ENCODE data around the gene EPHB3.
A peak's percentile ranks its signal among the peaks of the same experiment; 100 is the strongest.
"Not testable (repeated sequence)": the region's sequence is repeated elsewhere in the genome, so short reads cannot be mapped to it uniquely, and the experiment has no call there.

The EPHB3 gene

DNA sequence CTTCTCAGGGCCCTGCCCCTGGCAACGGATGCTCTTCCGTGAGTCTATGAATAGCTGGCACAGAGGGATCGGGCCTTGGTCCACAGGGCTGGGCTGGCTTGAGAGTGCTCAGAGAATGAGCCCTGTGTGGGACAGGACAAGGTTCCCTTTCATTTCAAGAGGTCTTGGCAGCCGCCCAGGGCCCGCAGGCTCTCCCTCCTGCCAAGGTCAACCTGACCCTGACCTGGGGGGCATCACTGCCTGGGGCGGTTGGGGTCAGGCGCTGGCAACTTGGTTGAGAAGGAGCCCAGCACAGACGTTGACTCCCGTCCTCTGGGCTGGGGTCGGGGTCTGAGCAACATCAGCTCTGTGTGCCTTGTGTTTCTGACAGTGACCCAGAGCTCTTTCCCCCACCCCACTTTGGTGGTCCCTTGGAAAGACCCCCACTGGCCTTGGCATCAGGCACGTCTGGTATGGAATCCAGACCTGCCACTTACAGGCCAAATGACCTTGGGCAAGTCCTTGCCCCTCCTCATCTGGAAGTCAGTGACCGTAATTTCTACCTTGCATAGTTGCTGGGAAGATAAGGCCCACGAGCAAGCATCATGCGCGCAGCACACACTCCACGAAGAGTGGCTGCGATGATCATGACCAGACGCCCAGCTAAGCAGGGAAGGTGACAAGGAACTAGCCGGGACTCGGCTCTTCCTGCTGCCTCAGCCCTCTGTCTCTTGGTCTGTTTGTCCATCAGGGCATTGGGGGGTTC is 36.4 kb downstream of the EPHB3 start:
- H3K4me3 ChIP-seq (ENCODE audit: low read depth, low read length) = no peak overlapping the region

DNA sequence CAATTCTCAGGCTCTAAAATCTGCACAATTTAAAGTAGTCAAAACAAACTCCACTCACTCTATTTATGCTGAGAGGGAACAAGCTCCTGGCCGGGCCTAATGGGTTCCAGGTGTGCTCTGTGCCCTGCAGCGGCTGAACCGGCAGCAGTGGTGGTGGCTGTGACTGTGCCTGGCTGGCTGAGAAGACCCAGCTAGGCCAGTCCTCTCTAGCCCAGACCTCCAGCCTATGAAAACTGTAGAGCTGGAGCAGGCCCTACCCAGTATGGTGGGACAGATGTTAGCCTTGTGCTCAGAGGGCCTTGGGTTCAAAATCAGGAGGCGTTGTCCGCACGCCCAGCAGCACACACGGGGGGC is 37.0 kb downstream of the EPHB3 start:
- no peak overlapping the region for H3K4me3 ChIP-seq (ENCODE audit: low read depth, low read length)

DNA sequence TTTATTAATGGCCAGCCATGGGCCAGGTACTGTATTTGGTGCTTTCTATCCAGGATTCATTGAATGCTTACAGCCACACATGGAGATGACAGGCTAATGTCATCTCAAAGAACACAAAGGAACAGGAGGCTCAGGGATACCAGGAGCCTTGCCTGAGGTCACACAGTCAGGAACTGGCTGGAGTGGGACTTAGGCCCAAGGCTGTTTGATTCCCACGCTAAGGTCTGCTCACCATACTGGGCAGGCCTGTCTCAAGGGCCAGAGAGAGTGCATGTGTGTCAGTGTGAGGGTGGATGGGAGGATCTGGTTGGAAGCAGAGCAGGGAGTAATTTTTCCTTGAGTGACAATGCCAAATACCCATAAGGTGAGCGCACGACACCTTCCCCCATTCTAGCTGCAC is 37.6 kb downstream of the EPHB3 start:
- H3K4me3 ChIP-seq (ENCODE audit: low read depth, low read length) = no peak overlapping the region

DNA sequence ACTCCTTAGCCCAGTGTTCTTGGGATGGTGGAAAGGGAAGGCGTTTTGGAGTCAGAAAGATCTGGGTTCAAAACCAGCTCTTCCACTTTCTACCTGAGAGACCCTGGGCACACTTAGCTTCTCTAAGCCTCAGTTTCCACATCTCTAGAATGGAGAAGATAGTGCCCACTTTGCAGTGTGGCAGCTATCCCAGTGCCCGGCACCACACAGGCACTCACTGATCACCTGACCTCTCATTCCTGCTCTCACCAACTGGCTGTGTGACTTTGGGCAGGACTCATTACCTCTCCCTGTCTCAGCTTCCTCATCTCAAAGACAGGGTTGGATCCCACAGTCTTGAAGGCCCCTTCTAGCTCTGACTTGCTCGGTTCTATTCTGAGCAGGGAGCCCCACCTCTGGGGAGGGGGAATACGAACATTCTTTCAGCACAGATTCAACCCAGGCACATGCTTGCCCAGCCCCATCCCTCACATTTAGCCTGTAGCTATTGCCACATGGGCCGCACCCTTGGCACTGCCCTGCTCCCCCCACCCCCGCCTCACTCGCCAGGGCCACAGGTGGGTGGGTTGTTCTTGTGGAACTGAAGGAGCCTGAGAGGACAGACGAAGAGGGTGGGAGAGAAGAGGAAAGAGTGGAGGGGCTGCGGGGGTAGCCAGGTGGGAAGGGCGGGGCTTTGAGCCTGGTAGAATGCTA is 39.2 kb downstream of the EPHB3 start:
- no peak overlapping the region for H3K4me3 ChIP-seq (ENCODE audit: low read depth, low read length)

DNA sequence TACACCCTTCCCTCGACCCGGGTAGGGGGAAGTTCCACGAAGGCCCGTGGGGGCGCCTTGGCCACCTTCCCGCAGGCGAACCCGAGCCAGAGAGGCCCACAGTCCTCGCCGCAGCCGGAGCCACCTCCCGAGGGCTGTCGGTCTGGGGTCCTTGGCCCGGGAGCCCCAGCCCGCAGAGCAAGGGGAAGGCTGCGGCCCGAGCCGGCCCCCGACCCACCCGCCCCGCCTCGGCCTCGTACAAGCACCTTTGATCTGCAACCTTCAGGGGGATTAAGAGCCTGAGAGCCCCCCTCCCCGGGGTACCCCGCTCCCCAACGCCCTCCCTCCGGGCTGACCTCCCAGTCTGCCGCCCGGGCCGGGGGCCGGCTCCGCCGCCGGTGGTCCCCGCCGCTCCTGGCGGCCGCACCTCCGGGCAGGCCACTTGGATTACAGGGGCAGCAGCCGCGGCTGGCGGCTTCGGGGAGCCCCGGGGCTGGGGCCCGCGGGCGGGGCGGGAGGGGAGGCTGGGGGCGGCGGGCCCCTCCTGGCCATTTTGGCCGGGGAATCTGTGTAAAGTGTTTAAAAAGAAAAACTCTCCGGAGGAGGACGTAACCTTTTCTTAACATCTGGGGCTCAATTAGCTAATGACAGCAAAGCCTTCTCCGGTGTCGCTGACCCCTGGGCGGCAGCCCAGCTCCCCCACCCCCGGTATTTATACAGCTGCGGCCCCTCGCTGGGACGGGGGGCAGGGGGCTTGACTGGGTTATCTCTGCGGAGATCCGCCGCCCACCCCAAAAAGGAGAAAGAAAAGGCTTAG is 40.2 kb downstream of the EPHB3 start:
- no peak overlapping the region for H3K4me3 ChIP-seq (ENCODE audit: low read depth, low read length)

DNA sequence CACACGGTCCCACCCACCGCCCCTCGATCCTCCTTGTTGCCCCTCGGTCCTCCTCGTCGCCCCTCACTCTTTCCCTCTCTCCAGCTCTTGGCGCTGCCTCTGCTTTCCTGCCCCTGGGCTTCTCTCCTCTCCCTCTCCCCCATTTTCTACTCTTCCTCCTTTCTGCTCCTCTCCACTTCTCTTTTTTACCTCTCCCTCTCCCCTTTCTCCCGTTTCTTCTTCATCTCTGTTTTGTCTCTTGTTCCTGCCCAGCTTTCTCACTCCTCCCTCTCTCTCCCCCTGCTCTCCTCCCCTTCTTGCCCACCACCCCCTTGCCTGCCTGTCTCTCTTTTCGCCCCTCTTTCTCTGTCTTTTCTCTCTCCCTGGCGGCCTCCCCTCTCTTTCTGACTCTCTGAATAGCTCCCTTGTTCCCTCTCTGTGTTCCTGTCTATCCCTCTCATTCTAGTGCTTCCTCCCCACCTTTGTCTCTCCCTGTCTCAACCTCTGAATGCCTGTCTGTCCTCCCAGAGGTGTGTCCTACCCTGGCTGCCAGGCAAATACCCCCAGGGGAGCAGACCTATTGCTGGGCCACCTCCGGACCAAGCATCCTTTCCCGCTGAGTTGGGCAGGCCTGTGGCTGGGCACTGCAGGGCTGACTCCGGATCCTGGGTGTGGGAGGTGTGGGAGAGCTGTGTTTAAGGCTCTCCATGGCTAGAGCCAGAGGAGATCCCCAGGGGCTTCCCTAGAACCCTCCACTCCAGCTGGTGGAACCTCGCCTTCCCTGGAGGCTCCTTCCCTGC is 41.0 kb downstream of the EPHB3 start:
- H3K4me3 ChIP-seq (ENCODE audit: low read depth, low read length) = no peak overlapping the region

DNA sequence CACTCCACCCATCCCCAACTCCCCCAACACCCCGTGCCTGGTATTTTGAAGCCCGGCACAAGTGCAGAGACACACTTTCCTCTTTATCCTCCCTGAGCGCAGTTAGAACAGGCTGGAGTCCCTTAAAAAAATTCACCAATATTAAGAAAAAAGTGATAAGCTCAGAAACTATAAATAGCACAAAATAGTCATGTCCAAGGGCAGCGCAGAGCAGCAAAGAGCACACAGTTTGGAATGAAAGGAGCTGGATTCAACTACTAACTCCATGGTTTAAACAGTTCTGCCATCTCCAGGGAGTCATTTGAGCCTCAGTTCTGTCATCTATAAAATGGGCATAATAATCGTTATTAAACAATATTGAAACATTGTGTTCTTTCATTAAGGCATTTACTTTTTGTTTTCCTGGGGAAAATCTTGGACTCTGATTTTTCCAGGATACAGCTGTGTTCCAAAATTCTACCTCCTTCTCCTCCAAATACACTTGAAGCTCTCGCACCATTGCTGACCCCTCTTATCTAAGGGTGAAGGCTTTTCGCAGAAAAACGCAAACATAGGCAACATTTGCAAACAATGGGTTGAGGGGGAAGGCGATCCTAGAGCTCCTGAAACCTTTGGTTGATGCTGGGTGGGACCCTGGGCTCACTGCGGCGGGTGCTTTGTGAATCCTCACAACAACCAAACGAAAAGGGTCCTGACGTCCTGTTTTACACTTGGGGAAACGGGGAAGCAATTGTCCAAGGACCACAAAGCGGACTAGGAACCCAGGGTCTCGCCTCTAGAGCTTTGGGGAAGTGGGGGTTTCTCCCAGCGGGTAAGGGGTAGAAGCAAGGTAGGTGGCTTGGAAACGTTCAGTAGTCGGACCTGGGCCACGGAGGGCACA is 41.8 kb downstream of the EPHB3 start:
- H3K4me3 ChIP-seq (ENCODE audit: low read depth, low read length) = peak overlapping the region; percentile 30

DNA sequence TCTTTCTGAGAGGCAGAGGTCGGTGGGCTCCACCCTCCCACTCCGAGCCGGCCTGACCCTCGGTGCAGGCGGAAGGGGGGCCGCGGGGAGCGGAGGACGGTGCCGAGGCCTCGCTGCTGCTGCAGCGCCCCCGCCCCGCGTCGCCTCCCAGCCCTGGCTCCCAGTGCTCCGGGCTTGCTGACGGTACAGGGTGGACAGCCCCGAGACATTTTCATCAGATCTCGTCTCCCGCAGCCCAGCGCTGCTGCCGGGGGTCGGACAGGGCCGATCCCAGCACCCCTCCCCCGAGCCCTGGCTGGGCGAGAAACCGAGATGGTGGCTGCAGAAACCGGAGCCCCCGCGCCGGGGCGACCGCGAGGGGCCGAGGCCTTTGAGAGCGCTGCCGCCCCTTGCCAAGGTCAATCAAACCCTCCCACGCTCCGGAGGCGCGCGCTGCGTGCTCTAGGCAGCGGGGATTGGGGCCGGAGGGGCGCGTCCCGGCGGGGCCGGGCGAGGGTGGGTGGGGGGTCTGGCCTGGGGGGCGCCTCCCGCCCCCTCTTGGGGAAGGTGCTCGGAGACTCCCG is 42.5 kb downstream of the EPHB3 start:
- H3K4me3 ChIP-seq (ENCODE audit: low read depth, low read length) = peak overlapping the region; percentile 30

DNA sequence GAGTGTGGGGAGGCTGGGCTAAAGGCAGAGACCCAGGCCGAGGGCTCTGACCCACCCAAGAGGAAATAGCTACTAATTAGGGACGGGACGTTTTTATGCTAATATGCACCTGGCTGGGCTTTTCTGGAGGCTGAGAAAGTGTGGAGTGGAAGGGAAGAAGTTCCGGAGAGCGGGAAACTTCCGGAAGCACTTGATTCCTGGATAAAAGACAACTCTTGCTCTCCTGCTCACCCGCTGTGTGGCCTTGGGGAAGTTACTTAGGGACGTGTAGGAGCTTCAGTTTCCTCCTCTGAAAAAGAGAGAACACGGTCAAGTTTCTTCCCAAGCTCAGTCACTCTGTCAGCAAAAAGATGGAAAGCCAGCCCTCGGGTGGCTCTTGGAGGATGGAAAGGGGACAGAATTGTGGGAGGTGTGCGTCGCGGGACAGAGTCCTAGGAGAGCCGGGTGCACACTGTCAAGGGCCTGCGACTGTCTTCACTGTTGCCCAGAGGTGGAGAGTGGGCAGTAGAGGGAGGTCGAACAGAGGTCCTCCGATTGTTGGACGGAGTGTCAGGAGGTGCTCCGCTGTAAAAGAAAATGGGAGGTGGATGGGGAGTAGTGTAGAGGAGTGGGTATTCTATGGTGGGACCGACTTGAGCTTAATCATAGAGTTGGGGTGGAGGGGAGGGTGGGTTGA is 43.2 kb downstream of the EPHB3 start:
- H3K4me3 ChIP-seq (ENCODE audit: low read depth, low read length) = no peak overlapping the region

DNA sequence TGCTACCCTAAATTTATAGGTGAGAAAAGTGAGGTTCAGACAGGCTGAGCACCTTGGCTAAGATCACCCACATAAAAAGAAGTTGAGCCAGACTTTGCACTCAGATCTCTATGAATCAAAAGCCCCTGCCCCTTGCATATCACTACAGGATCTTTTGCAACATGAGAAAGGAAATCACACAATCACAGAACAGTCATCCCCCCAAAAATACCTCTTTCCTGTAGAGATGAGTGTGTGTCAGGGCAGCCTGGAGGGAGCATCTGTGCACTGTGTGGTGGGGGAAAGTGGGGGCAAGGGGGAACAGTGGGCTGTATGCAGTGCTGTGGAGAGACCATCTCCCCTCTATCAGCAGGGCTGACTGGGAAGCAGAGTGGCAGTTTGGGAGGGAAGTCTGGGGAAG is 46.6 kb downstream of the EPHB3 start:
- H3K4me3 ChIP-seq (ENCODE audit: low read depth, low read length) = no peak overlapping the region

DNA sequence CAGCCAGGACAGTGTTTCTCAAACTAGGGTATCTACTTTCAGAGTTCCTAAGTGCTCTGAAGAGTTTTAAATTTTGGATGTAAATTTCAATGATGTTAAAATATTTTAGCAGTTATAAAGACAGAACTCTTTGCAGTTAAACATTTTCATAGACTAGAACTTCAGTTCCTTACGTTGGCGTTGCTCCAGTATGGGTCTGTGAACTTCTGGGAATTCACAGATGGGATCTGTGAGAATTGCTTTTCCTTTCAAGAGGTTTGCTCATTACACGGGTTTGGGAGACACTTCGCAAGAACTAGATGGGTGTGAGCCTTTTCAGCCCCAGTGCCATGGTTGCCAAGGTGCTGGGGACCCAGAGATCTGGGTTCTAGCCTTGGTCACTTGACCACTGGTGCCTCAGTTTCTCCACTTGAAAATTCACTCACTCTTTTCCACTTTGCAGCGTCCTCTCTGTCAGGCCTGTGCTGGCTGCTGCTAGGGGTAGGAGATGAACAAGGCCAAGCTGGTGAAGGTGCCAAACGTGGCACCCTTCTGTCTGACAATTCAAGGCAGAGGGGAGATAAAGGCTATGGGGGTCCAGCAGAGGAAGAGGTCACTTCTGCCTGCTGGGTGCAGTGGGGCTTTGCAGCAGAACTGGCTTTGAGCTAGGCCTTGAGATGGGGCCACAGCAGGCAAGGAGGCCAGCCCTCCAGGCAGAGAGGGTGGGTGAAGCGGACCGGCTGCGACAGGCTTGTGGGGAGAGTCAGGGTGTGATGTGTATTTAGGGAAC is 48.1 kb downstream of the EPHB3 start:
- no peak overlapping the region for H3K4me3 ChIP-seq (ENCODE audit: low read depth, low read length)

DNA sequence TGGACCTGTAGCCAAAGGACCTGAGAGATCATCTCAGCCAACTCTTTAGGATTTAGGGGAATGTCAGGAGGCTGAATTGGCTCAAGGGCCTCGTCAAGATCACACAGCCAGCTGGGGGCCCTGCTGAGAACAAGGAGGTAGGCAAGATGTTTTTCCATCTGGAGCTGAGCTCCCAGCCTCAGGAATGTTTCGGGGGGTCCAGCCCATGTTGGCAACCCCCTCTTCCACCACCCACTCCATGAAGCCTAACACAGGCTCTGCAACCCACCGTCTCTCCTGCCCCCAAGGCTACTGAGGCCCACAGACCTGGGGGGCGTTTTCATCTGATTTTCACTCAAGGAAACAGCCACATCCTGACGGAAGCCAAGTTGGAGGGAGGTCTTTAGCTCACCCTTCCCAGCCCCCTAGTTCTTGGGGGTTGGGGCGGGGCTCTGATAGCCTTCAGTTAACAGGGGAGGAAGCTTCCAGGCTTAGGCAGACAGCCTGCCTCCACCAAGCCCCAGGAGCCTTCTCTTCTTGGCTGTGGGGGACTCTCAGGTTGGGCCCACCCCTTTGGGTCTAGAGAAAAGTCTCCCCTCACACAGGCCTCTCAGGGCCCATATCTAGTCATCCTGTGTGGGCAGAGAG is 48.8 kb downstream of the EPHB3 start:
- no peak overlapping the region for H3K4me3 ChIP-seq (ENCODE audit: low read depth, low read length)

DNA sequence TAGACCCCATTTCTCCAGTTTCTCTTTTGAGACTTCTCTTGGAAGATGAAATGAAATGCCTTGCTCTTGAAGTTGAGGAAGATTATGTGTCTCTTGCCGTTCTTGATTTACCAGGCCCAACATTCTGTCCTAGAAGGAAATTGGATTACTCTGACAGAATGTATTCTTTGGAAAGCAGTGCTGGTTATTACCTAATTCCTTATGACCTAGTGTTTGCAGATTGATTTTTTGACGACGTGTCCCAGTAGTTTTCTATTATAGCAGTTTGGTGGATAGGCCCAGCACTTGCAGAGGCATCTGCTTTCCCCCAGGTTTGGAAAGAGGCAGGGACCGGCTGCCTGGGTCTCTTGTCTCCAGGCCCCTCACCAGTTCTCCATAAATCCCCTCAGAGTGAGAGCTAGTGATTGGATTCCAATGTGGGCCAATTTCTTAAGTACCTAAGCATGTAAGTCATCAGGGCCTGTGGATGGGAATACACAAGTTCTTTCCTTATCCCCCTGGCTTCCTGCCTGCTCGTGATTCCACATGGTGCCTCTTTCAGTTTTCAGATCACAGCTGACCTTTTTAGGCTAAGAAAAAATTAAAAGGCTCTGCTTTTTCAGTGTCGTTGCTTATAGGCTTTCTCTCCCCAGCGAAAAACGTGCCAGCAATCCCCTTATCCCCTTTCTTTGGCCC is 50.2 kb downstream of the EPHB3 start:
- H3K4me3 ChIP-seq (ENCODE audit: low read depth, low read length) = no peak overlapping the region

DNA sequence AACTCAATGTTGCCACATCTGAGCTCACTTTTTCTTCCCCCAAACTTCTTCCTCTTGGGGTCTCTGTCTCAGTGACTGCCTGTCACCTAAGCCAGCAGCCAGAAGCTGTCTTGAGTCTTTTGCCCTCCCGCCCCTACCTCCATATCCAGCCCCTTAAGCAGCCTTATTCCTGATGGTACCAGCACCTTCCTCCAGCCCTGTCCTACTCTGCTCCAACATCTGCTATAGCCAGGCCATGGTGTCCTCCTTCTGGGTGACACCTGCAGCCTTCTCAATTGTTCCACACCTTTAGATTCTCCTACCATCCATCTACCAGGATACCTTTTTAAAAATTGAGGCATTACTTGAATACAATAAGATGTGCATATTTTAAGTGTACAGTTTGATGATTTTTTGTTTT is 53.8 kb downstream of the EPHB3 start:
- H3K4me3 ChIP-seq (ENCODE audit: low read depth, low read length) = no peak overlapping the region

DNA sequence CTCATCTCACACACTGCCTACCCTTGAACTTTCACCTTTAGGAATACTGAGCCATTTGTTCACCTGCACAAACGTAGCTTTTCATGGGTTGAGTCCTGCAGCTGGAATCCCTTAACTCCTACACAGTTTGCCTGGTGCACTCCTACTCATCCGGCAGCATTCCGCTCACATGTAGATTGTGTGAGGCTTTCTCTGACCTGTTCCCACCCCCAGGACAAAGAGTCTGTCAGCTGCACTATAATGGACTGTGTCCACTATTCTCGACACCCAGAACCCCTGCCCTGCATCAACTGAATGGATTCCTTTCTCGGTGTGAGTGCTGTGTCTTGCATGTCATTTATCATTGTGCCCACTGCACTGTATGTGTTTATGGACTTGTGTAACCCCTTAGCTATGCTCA is 54.9 kb downstream of the EPHB3 start:
- no peak overlapping the region for H3K4me3 ChIP-seq (ENCODE audit: low read depth, low read length)

DNA sequence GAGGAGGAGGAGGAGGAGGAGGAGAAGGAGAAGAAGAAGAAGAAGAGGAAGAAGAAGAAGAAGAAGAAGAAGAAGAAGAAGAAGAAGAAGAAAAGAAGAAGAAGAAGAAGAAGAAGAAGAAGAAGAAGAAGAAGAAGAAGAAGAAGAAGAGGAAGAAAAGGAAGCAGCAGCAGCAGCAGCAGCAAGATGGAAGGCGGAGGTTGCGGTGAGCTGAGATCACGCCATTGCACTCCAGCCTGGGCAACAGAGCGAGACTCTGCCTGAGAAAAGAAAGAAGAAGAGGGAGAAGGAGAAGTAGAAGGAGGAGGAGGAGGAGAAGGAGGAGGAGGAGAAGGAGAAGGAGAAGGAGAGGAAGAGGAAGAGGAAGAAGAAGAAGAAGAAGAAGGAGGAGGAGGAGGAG is 55.7 kb downstream of the EPHB3 start:
- not testable (repeated sequence) for H3K4me3 ChIP-seq (ENCODE audit: low read depth, low read length)

DNA sequence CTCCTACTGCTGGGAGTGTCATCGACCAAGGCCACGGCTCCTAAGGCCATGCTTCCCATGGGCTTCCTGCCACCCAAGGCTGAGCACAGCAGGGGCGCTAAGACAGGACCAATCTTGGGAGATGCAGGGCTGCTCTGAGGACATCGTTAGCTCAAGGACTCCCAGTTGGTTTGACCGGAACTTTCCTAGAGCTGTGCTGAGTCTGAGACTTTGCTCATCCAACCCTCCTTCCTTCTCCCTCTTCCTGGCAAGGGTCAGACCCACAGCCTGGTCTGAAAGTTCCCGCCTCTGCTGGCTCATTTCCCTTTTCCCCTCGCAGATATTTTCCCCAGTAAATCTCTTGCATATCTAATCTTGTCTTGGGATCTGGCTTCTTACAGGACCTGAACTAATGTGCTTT is 57.2 kb downstream of the EPHB3 start:
- no peak overlapping the region for H3K4me3 ChIP-seq (ENCODE audit: low read depth, low read length)

DNA sequence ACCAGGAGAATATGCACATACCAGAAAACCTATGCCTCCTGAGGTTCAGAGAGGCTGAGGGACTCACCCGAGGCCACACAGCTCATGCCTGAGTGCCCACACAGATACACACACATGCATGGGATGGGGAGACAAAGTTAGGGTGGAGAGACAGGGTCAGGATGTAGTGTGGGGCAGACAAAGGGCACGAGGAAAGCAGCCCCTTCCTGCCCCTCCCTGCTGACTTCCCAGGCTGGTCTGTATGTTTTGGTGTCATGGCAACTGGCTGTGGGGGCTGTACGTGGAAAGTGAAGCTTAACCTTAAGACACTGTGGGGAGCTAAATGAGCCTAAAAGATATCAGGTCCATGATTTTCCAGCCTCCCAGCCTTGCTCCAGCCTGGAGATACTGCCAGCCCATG is 57.8 kb downstream of the EPHB3 start:
- H3K4me3 ChIP-seq (ENCODE audit: low read depth, low read length) = no peak overlapping the region
